Hepatocyte (in vitro differentiated cells): ENCODE data around the gene MTMR12. TPM values are rescaled to one million over a fixed set of nuclear protein-coding genes. Genes with fewer than 3 reads are reported as not detected.

ENCODE experiments used
- DNase-seq: peaks from one replicate; pipeline ENCODE4 v3.0.0-alpha.2; 2016; ENCODE audit warnings: low spot score
- H2AFZ ChIP-seq: fragments of 200-600 bp; sonication (generic); 2 replicates; pipeline ENCODE4 v1.6.0; 2016; ENCODE audit warnings: antibody characterized with exemption, mild to moderate bottlenecking
- H3K27ac ChIP-seq: fragments of 200-600 bp; sonication (generic); 2 replicates; pipeline ENCODE4 v1.5.1; 2016; ENCODE audit warnings: mild to moderate bottlenecking
- H3K27me3 ChIP-seq: fragments of 200-600 bp; sonication (generic); 2 replicates; pipeline ENCODE4 v1.6.1; 2016
- H3K36me3 ChIP-seq: fragments of 200-600 bp; sonication (generic); replicated peaks from 2 replicates; pipeline ENCODE4 v1.5.1; 2016; ENCODE audit warnings: low read depth; ENCODE audit not compliant: insufficient read depth
- H3K4me1 ChIP-seq: fragments of 200-600 bp; sonication (generic); 2 replicates; pipeline ENCODE4 v1.5.1; 2016; ENCODE audit warnings: mild to moderate bottlenecking, moderate library complexity; ENCODE audit not compliant: insufficient read depth
- H3K4me2 ChIP-seq: fragments of 200-600 bp; sonication (generic); 2 replicates; pipeline ENCODE4 v1.6.0; 2016
- H3K4me3 ChIP-seq: fragments of 200-600 bp; sonication (generic); 2 replicates; pipeline ENCODE4 v1.5.1; 2016; ENCODE audit warnings: mild to moderate bottlenecking
- H3K79me2 ChIP-seq: fragments of 200-600 bp; sonication (generic); 2 replicates; pipeline ENCODE4 v1.6.0; 2017; ENCODE audit warnings: mild to moderate bottlenecking
- H3K9me2 ChIP-seq: fragments of 200-600 bp; sonication (generic); replicated peaks from 2 replicates; pipeline ENCODE4 v1.6.0; 2017; ENCODE audit warnings: mild to moderate bottlenecking; ENCODE audit not compliant: insufficient read depth
- H3K9me3 ChIP-seq: fragments of 200-600 bp; sonication (generic); 2 replicates; pipeline ENCODE4 v1.5.1; 2016; ENCODE audit warnings: low read depth, mild to moderate bottlenecking
- H4K20me1 ChIP-seq: fragments of 200-600 bp; sonication (generic); 2 replicates; pipeline ENCODE4 v1.6.0; 2016; ENCODE audit warnings: mild to moderate bottlenecking; ENCODE audit not compliant: insufficient read depth, poor library complexity, severe bottlenecking
- EZH2 ChIP-seq: fragments of 200-600 bp; sonication (generic); IDR thresholded peaks from 2 replicates; pipeline ENCODE4 v1.6.1; 2016; ENCODE audit warnings: antibody characterized with exemption, mild to moderate bottlenecking, borderline replicate concordance
- EZH2phosphoT487 ChIP-seq: fragments of 200-600 bp; sonication (generic); IDR thresholded peaks from one replicate; pipeline ENCODE4 v1.6.1; 2018; ENCODE audit warnings: antibody characterized with exemption, mild to moderate bottlenecking, low read depth, moderate library complexity; ENCODE audit not compliant: unreplicated experiment, severe bottlenecking
- WGBS: methylation state at CpG from one replicate; pipeline ENCODE4 v1.1.6; 2016; ENCODE audit warnings: low lambda C conversion rate; ENCODE audit errors: missing lambda C conversion rate; 5-methylcytosine and 5-hydroxymethylcytosine counted together
- polyA plus RNA-seq: library from polyadenylated mRNA; unstranded; fragments of >200 nt; fragmentation: Nextera tagmentation; extraction: Ambion mirVana; gene quantifications from 2 replicates; pipeline ENCODE4 v1.2.1, GENCODE V29; 2016
- total RNA-seq: library from RNA; depleted of rRNA; stranded (reverse); fragments of >200 nt; gene quantifications from 2 replicates; pipeline ENCODE4 v1.2.3, GENCODE V29; 2014
- TF ChIP-seq, protein P1 (sequence below): fragments of 200-600 bp; sonication (generic); IDR thresholded peaks from 2 replicates; pipeline ENCODE4 v1.5.1; 2016; ENCODE audit warnings: antibody characterized with exemption, mild to moderate bottlenecking; ENCODE audit not compliant: poor library complexity

MTMR12 gene
- total and polyA plus RNA-seq, 2 experiments from 2014 or later = 11.0 to 19.7 TPM

DNA sequence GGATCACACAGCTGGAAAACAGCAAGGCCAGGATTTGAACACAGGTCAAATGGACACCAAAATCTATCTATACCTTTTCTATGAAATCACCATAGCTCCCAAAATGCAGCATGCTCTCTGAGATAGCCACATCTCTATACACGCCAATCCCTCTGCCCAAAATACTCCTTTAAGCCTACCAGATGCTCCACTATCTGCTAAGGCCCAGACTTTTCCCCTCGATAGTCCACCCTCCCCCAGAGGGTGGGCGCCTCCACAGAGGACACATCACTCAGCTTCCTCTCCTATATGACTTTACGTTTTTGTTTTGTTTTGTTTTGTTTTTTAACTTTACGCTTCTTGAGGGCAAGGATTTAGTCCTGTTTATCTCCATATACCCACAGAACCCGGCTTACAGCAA, 46.8 kb downstream of the MTMR12 start:
- Histone ChIP-seq H3K9me3 (no peaks in the 10 kb centered on the region), H3K27me3 (no peaks in the 10 kb centered on the region), H3K36me3 (no peaks in the 10 kb centered on the region), H3K4me3 (no peak overlapping the region), H3K9me2 (no peaks in the 10 kb centered on the region), H3K79me2 (no peaks in the 10 kb centered on the region), H3K27ac (no peak overlapping the region), H3K4me2 (no peak overlapping the region), H2AFZ (no peak overlapping the region), H4K20me1 (no peaks in the 10 kb centered on the region), H3K4me1 (no peaks in the 10 kb centered on the region)
- TF ChIP-seq, protein P1, sequence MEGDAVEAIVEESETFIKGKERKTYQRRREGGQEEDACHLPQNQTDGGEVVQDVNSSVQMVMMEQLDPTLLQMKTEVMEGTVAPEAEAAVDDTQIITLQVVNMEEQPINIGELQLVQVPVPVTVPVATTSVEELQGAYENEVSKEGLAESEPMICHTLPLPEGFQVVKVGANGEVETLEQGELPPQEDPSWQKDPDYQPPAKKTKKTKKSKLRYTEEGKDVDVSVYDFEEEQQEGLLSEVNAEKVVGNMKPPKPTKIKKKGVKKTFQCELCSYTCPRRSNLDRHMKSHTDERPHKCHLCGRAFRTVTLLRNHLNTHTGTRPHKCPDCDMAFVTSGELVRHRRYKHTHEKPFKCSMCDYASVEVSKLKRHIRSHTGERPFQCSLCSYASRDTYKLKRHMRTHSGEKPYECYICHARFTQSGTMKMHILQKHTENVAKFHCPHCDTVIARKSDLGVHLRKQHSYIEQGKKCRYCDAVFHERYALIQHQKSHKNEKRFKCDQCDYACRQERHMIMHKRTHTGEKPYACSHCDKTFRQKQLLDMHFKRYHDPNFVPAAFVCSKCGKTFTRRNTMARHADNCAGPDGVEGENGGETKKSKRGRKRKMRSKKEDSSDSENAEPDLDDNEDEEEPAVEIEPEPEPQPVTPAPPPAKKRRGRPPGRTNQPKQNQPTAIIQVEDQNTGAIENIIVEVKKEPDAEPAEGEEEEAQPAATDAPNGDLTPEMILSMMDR = no peak
- TF ChIP-seq EZH2phosphoT487 (no peak), EZH2 (no peak)
- 94% methylated on average over 6 of the region's 6 CpGs for WGBS
- no peak for DNase-seq

GRCh38 chr5:32264957-32265572, 47.7 kb downstream of the MTMR12 start:
- Histone ChIP-seq H3K4me1 (no peaks in the 10 kb centered on the region), H3K79me2 (no peaks in the 10 kb centered on the region), H4K20me1 (no peaks in the 10 kb centered on the region), H3K36me3 (no peaks in the 10 kb centered on the region), H3K9me3 (no peaks in the 10 kb centered on the region), H3K27ac (no peak overlapping the region), H3K27me3 (no peaks in the 10 kb centered on the region), H2AFZ (no peak overlapping the region), H3K9me2 (no peaks in the 10 kb centered on the region), H3K4me2 (no peak overlapping the region), H3K4me3 (no peak overlapping the region)
- TF ChIP-seq EZH2phosphoT487 = no peak
- TF ChIP-seq, protein P1 = no peak
- no peak for DNase-seq
- WGBS = 94% methylated on average over 4 of the region's 4 CpGs

DNA sequence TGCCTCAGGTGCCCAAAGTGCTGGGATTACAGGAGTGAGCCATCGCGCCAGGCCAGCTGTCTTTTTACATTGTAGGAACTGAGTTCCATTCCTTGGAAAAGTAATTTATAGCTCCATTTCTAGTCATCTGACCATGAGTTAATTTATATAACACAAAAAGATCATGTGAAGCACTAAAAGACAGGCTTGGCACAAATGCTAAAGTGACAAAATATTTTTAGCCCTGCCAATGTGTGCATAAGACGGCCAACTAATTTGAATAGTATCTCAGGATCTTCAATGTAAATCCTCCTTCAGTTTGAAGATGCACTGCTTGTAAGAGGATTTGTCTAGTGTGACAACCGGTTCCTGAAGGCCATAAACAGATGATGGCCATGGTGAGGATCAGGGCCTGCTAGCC, 49.1 kb downstream of the MTMR12 start:
- Histone ChIP-seq H3K4me1 (no peaks in the 10 kb centered on the region), H3K9me3 (no peaks in the 10 kb centered on the region), H4K20me1 (no peaks in the 10 kb centered on the region), H3K79me2 (no peaks in the 10 kb centered on the region), H3K27me3 (no peaks in the 10 kb centered on the region), H2AFZ (no peak overlapping the region), H3K4me3 (no peak overlapping the region), H3K9me2 (no peaks in the 10 kb centered on the region), H3K36me3 (no peaks in the 10 kb centered on the region), H3K27ac (no peak overlapping the region), H3K4me2 (no peak overlapping the region)
- no peak for DNase-seq
- TF ChIP-seq EZH2 (no peak), EZH2phosphoT487 (no peak)
- TF ChIP-seq, protein P1 = no peak
- 98% methylated on average over 4 of the region's 4 CpGs for WGBS

DNA sequence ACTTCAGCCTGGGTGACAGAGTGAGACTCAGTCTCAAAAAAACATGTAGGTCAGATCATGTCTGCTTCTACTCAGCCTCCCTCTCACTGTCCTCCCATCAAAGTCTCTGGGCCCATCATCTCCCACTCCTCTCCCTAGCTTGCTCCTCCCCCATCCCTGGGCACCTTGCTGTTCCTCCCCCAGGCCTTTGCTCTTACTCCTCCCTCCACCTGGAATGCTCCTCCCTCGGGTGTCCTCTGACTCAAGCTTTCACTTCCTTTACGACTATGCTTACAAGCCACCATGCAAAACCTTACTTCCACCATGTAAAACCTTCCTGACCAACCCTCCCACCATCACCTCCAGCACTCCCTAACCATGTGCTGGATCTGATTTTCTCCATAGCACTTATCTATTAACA, 51.5 kb downstream of the MTMR12 start:
- Histone ChIP-seq H3K27me3 (no peaks in the 10 kb centered on the region), H3K4me3 (no peak overlapping the region), H3K9me2 (no peaks in the 10 kb centered on the region), H4K20me1 (no peaks in the 10 kb centered on the region), H2AFZ (no peak overlapping the region), H3K36me3 (no peaks in the 10 kb centered on the region), H3K4me2 (no peak overlapping the region), H3K27ac (no peak overlapping the region), H3K9me3 (no peaks in the 10 kb centered on the region), H3K4me1 (no peaks in the 10 kb centered on the region), H3K79me2 (no peaks in the 10 kb centered on the region)
- no peak for DNase-seq
- 90% methylated on average over 2 of the region's 2 CpGs for WGBS
- TF ChIP-seq EZH2phosphoT487 (no peak), EZH2 (no peak)
- TF ChIP-seq, protein P1 = no peak
